Muscle of back (tissue), 11 donors: ENCODE data around the gene BRMS1. TPM values are rescaled to one million over a fixed set of nuclear protein-coding genes. Genes with fewer than 3 reads are reported as not detected.
A peak's percentile ranks its signal among the peaks of the same experiment; 100 is the strongest.
"Not testable (repeated sequence)": the region's sequence is repeated elsewhere in the genome, so short reads cannot be mapped to it uniquely, and the experiment has no call there.

Source experiments
- DNase-seq, 3 donors: peaks; one replicate each; pipeline versions ENCODE4 v3.0.0 to v3.0.0-alpha.2; 2013
- polyA plus RNA-seq, 10 donors: library from polyadenylated mRNA; unstranded; fragments of 120-200 nt; gene quantifications; one replicate each; pipeline ENCODE4 v1.2.1, GENCODE V29; 2013; ENCODE audit not compliant: insufficient read length in 10 of 10

The BRMS1 gene
- polyA plus RNA-seq, 10 donors, result 17.6 to 23.3 (median 19.3) TPM

GRCh38 chr11:66311965-66312548 is 32.8 kb downstream of the BRMS1 start:
- peak; percentile 89 to 98 (median 93) for DNase-seq

GRCh38 chr11:66311470-66311964 is 33.4 kb downstream of the BRMS1 start:
- DNase-seq, result no peak

GRCh38 chr11:66310803-66311440 is 34.0 kb downstream of the BRMS1 start:
- DNase-seq, result not testable (repeated sequence)

GRCh38 chr11:66310324-66310723 is 34.6 kb downstream of the BRMS1 start:
- no peak for DNase-seq

- DNase-seq, result no peak
Observed at GRCh38 chr11:66309475-66309874, 35.4 kb downstream of the BRMS1 start.

GRCh38 chr11:66302656-66303055 is 42.2 kb downstream of the BRMS1 start:
- DNase-seq, result no peak

GRCh38 chr11:66299186-66299585 is 45.7 kb downstream of the BRMS1 start:
- DNase-seq, result no peak

GRCh38 chr11:66297610-66298009 is 47.3 kb downstream of the BRMS1 start:
- no peak for DNase-seq

- DNase-seq, result no peak
Observed at GRCh38 chr11:66294626-66295620, 50.0 kb downstream of the BRMS1 start.

- DNase-seq, result no peak
Observed at GRCh38 chr11:66293777-66294625, 50.9 kb downstream of the BRMS1 start.

- no peak for DNase-seq
Observed at GRCh38 chr11:66293352-66293751, 51.6 kb downstream of the BRMS1 start.

GRCh38 chr11:66292543-66293332 is 52.2 kb downstream of the BRMS1 start:
- no peak for DNase-seq

- DNase-seq, result no peak
Observed at GRCh38 chr11:66291706-66292542, 53.0 kb downstream of the BRMS1 start, which contains the start of gene TMEM151A. Gene TMEM151A, plus strand, starts transcription at chr11:66291894. Its CDS starts 120 bp downstream, at chr11:66292014.

GRCh38 chr11:66291303-66291705 is 53.6 kb downstream of the BRMS1 start:
- no peak for DNase-seq

GRCh38 chr11:66290330-66290621 is 54.6 kb downstream of the BRMS1 start:
- DNase-seq, result no peak

GRCh38 chr11:66289548-66290329 is 55.2 kb downstream of the BRMS1 start:
- DNase-seq, result peak in 1 of 3 donors; percentile 79

- peak; percentile 99 to 100 (median 100) for DNase-seq
Observed at GRCh38 chr11:66288671-66289547, 56.0 kb downstream of the BRMS1 start, which contains the start of gene YIF1A. Gene YIF1A, minus strand, starts transcription at chr11:66289143. Its CDS starts 158 bp downstream, at chr11:66288985.
